Heart right ventricle (tissue), 16 donors: ENCODE data around the gene ITPR3. TPM values are rescaled to one million over a fixed set of nuclear protein-coding genes. Genes with fewer than 3 reads are reported as not detected.
A peak's percentile ranks its signal among the peaks of the same experiment; 100 is the strongest.

Source experiments
- ATAC-seq, 8 donors: fragments of 200-7000 bp; cut with Tn5 transposase; one replicate each; pipeline ENCODE4 v1.9.1; 2020; ENCODE audit warnings: mild to moderate bottlenecking in 8 of 8, moderate library complexity in 8 of 8, moderate number of reproducible peaks in 1 of 8
- DNase-seq, 2 donors: peaks; one replicate each; pipeline ENCODE4 v3.0.0-alpha.2; 2020
- H3K27ac ChIP-seq, 10 donors: fragments of 200-600 bp; sonication (generic) in 2 of 10; one replicate each; pipeline versions ENCODE4 v1.5.0 to v1.8.0; 2020 to 2022; ENCODE audit warnings: mild to moderate bottlenecking in 3 of 10
- H3K27me3 ChIP-seq, 7 donors: fragments of 200-600 bp; one replicate each; pipeline ENCODE4 v1.8.0; 2021 to 2022; ENCODE audit warnings: mild to moderate bottlenecking in 2 of 7
- H3K36me3 ChIP-seq, 9 donors: fragments of 200-600 bp; sonication (generic) in 1 of 9; one replicate each; pipeline versions ENCODE4 v1.5.0 to v1.8.0; 2020 to 2022; ENCODE audit warnings: mild to moderate bottlenecking in 2 of 9
- H3K4me1 ChIP-seq, 9 donors: fragments of 200-600 bp; sonication (generic) in 1 of 9; one replicate each; pipeline versions ENCODE4 v1.5.0 to v1.8.0; 2020 to 2022; ENCODE audit warnings: mild to moderate bottlenecking in 4 of 9
- H3K4me3 ChIP-seq, 10 donors: fragments of 200-600 bp; sonication (generic) in 2 of 10; one replicate each; pipeline versions ENCODE4 v1.5.0 to v1.8.0; 2020 to 2022; ENCODE audit warnings: mild to moderate bottlenecking in 7 of 10, moderate library complexity in 2 of 10
- H3K9me3 ChIP-seq, 11 donors: fragments of 200-600 bp in 10 of 11; sonication (generic) in 2 of 11; one replicate each; pipeline versions ENCODE4 v1.5.0 to v1.8.0; 2013 to 2022; ENCODE audit warnings: mild to moderate bottlenecking in 2 of 11, control low read depth in 1 of 11, moderate library complexity in 1 of 11
- CTCF ChIP-seq, 9 donors: fragments of 200-600 bp; sonication (generic) in 2 of 9; IDR thresholded peaks; one replicate each; pipeline versions ENCODE4 v1.5.0 to v1.8.0; 2021 to 2022; ENCODE audit warnings: antibody characterized with exemption in 9 of 9, mild to moderate bottlenecking in 5 of 9, moderate library complexity in 1 of 9
- WGBS, 2 donors: extraction: QIAGEN DNeasy Blood & Tissue Kit; methylation state at CpG; one replicate each; pipeline ENCODE4 v1.1.7; 2013; ENCODE audit warnings: inconsistent platforms in 1 of 2; 5-methylcytosine and 5-hydroxymethylcytosine counted together
- intact Hi-C, 10 donors: fragments of 100-400 bp; cut with DNase I; formaldehyde crosslinking; loops; one replicate each; pipeline versions ENCODE4 v1.11.1 to v1.14.2; 2022
- polyA plus RNA-seq, 2 donors: library from polyadenylated mRNA; stranded (reverse); fragments of 200-250 nt; gene quantifications; one replicate each; pipeline ENCODE4 v1.2.3, GENCODE V29; 2013
- total RNA-seq, 10 donors: library from RNA; stranded (reverse); fragmentation: NEBNext Ultra II Directional in 3 of 10; extraction: Animal tissue kit (Norgen Biotek cat#: 25700) in 3 of 10; gene quantifications; one replicate each; pipeline versions ENCODE4 v1.2.1 to v1.2.4, GENCODE V29; 2021 to 2023
- donor health status: Arrhythmogenic right ventricular cardiomyopathy.
- donor health status: ischemic (EF 13 %, LVEDD 7.1; RV severe dilation, severe dysfunction).
- donor health status: healthy with polysubstance abuse.
- donor health status: DM: no; HTN: yes; CAD: no.
- donor health status: DM: no; HTN: no; CAD: no.
- donor health status: ischemic (EF 25% LVEDD 6.9; RV normal size, moderate dysfunction).
- donor health status: ischemic (EF 25% LVEDD 5.7; RV mildly dilated, moderate dysfunction).
- donor health status: healthy.
- donor health status: DM: yes; HTN: yes; CAD: no.
- donor health status: Ischemic cardiomyopathy.
- donor health status: ischemic (EF 35%, LVEDD 5.7; RV mildly dilated, moderate dysfunction).
- donor health status: nonischemic (EF 11% LVEDD 7.7; RV severe dilation, severe dysfunction).
- donor health status: DM: yes; HTN: yes; CAD: no.
- donor health status: PGD.
- donor health status: ischemic (EF 29% LVEDD 5.4; RV normal size, mild dysfunction).
- donor health status: nonischemic (EF 23%, LVEDD 6.1; RV moderate dilation, normal function).

Gene ITPR3
- total and polyA plus RNA-seq, 12 donors, result 3.2 to 16.7 (median 6.0) TPM

- WGBS, 2 donors, result 85 to 90% methylated on average over 13 of the region's 13 CpGs
- Histone ChIP-seq H3K36me3 (peaks cover 0 to 28% (median 0%) of the 10 kb centered on the region in 9 donors), H3K4me1 (peaks cover 0 to 97% (median 69%) of the 10 kb centered on the region in 9 donors), H3K9me3 (no peaks in the 10 kb centered on the region), H3K4me3 (no peak overlapping the region), H3K27ac (peak overlapping the region; percentile 0 to 94 (median 77)), H3K27me3 (no peaks in the 10 kb centered on the region)
- no peak for TF ChIP-seq CTCF (IDR thresholded peaks at IDR 0.05)
- DNase-seq (no peak), ATAC-seq (no peak)
- intact Hi-C loops, result no loop called here
These were observed 111.9 kb downstream of the ITPR3 start for GRCh38 chr6:33732817-33733708.

- 94 to 95% methylated on average over 8 of the region's 8 CpGs for WGBS, 2 donors
These were observed 112.5 kb downstream of the ITPR3 start for GRCh38 chr6:33733709-33734007.

GRCh38 chr6:33735216-33735615 is 114.1 kb downstream of the ITPR3 start:
- WGBS, 2 donors, result 90 to 91% methylated on average over 18 of the region's 18 CpGs
- no peaks in the 10 kb centered on the region for H3K9me3 ChIP-seq
- no peak overlapping the region for H3K4me3 ChIP-seq
- no peak for TF ChIP-seq CTCF (IDR thresholded peaks at IDR 0.05)
- peaks cover 0 to 28% (median 0%) of the 10 kb centered on the region in 9 donors for H3K36me3 ChIP-seq
- peaks cover 19 to 97% (median 78%) of the 10 kb centered on the region in 9 donors for H3K4me1 ChIP-seq
- ATAC-seq (no peak), DNase-seq (no peak)
- H3K27ac ChIP-seq, result peak overlapping the region in 5 of 10 donors; percentile 12 to 90 (median 46)
- no peaks in the 10 kb centered on the region for H3K27me3 ChIP-seq
- intact Hi-C loops, result no loop called here

More at GRCh38 chr6:33733709-33734007, 112.5 kb downstream of the ITPR3 start:
- peak overlapping the region in 9 of 10 donors; percentile 0 to 94 (median 77) for H3K27ac ChIP-seq
- H3K4me3 ChIP-seq, result no peak overlapping the region
- no peaks in the 10 kb centered on the region for H3K27me3 ChIP-seq
- no peaks in the 10 kb centered on the region for H3K9me3 ChIP-seq
- TF ChIP-seq CTCF (IDR thresholded peaks at IDR 0.05), result no peak
- intact Hi-C loops, result no loop called here
- peaks cover 0 to 28% (median 0%) of the 10 kb centered on the region in 9 donors for H3K36me3 ChIP-seq
- ATAC-seq (no peak), DNase-seq (no peak)
- H3K4me1 ChIP-seq, result peaks cover 5 to 97% (median 75%) of the 10 kb centered on the region in 9 donors

- intact Hi-C loops, result no loop called here
- peak overlapping the region; percentile 60 to 94 (median 86) for H3K27ac ChIP-seq
- WGBS, 2 donors, result 45 to 54% methylated on average over 15 of the region's 15 CpGs
- no peak overlapping the region for H3K4me3 ChIP-seq
- peak in 4 of 9 donors; percentile 9 to 29 (median 20) for TF ChIP-seq CTCF (IDR thresholded peaks at IDR 0.05)
- peaks cover 24 to 95% (median 72%) of the 10 kb centered on the region in 9 donors for H3K4me1 ChIP-seq
- H3K9me3 ChIP-seq, result no peaks in the 10 kb centered on the region
- ATAC-seq (peak; percentile 70 to 89 (median 84)), DNase-seq (peak; percentile 55 to 60)
- H3K27me3 ChIP-seq, result no peaks in the 10 kb centered on the region
- peaks cover 0 to 28% (median 0%) of the 10 kb centered on the region in 9 donors for H3K36me3 ChIP-seq
These were observed 116.3 kb downstream of the ITPR3 start for GRCh38 chr6:33737267-33738026.
